SK-N-SH (cell line): ENCODE measurements around the gene TSHZ2.

Source experiments
- CTCF ChIP-seq: fragments of 200-600 bp; sonication (generic); IDR thresholded peaks from 2 replicates; pipeline ENCODE4 v1.6.1; 2017; ENCODE audit warnings: antibody characterized with exemption, mild to moderate bottlenecking, moderate library complexity
- EP300 ChIP-seq, 2 experiments: IDR thresholded peaks; 2 replicates each; pipeline versions ENCODE4 v1.4.0 to v1.6.1; 2012; ENCODE audit warnings: borderline replicate concordance in 1 of 2, low read depth in 1 of 2, low read length in 1 of 2
- FOXM1 ChIP-seq: IDR thresholded peaks from 2 replicates; pipeline ENCODE4 v1.4.0; 2012; ENCODE audit warnings: low read depth, mild to moderate bottlenecking
- JUND ChIP-seq: IDR thresholded peaks from 2 replicates; pipeline ENCODE4 v1.4.0; 2012
- RFX5 ChIP-seq: IDR thresholded peaks from 2 replicates; pipeline ENCODE4 v1.6.1; 2012; ENCODE audit warnings: mild to moderate bottlenecking, improper control_type of control experiment, low read length
- RXRA ChIP-seq: IDR thresholded peaks from 2 replicates; pipeline ENCODE4 v1.4.0; 2012; ENCODE audit warnings: low read depth, mild to moderate bottlenecking, borderline replicate concordance
- TEAD4 ChIP-seq: IDR thresholded peaks from 2 replicates; pipeline ENCODE4 v1.4.0; 2012; ENCODE audit warnings: mild to moderate bottlenecking, borderline replicate concordance; ENCODE audit not compliant: insufficient read depth

- TF ChIP-seq CTCF: no peak
- TF ChIP-seq TEAD4: no peak
- TF ChIP-seq JUND: no peak
- TF ChIP-seq RFX5: no peak
- TF ChIP-seq FOXM1: no peak
- TF ChIP-seq EP300 (IDR thresholded peaks at IDR 0.05; ENCODE audit: borderline replicate concordance in 1 of 2, low read depth in 1 of 2, low read length in 1 of 2): no peak
- no peak for TF ChIP-seq RXRA
These were observed 335.9 kb downstream of the TSHZ2 start for GRCh38 chr20:53307964-53308597.
